Ishikawa (cell line): ENCODE measurements around the gene DEFB116.

Experiments used
- CEBPB ChIP-seq: IDR thresholded peaks from 2 replicates; pipeline ENCODE4 v1.6.1; 2012
- CREB1 ChIP-seq: IDR thresholded peaks from 2 replicates; pipeline ENCODE4 v1.6.1; 2012; ENCODE audit warnings: low read depth
- EGR1 ChIP-seq: IDR thresholded peaks from 2 replicates; pipeline ENCODE4 v1.6.1; 2012
- EP300 ChIP-seq: IDR thresholded peaks from 2 replicates; pipeline ENCODE4 v1.6.1; 2012; ENCODE audit warnings: borderline replicate concordance
- FOXM1 ChIP-seq: IDR thresholded peaks from 2 replicates; pipeline ENCODE4 v1.6.1; 2012; ENCODE audit warnings: low read depth, borderline replicate concordance
- MAX ChIP-seq: IDR thresholded peaks from 2 replicates; pipeline ENCODE4 v1.6.1; 2012
- RAD21 ChIP-seq: IDR thresholded peaks from 2 replicates; pipeline ENCODE4 v1.6.1; 2012; ENCODE audit warnings: low read depth
- REST ChIP-seq: IDR thresholded peaks from 2 replicates; pipeline ENCODE4 v1.6.1; 2012; ENCODE audit warnings: low read depth, mild to moderate bottlenecking
- TAF1 ChIP-seq: IDR thresholded peaks from 2 replicates; pipeline ENCODE4 v1.6.1; 2012; ENCODE audit warnings: low read depth, mild to moderate bottlenecking
- TCF12 ChIP-seq: IDR thresholded peaks from 2 replicates; pipeline ENCODE4 v1.6.1; 2012; ENCODE audit warnings: low read depth
- YY1 ChIP-seq: IDR thresholded peaks from 2 replicates; pipeline ENCODE4 v1.6.1; 2012; ENCODE audit warnings: low read depth
- ZBTB7A ChIP-seq: IDR thresholded peaks from 2 replicates; pipeline ENCODE4 v1.6.1; 2012; ENCODE audit warnings: low read depth

GRCh38 chr20:31278178-31278577, 30.2 kb downstream of the DEFB116 start:
- TF ChIP-seq TAF1, result no peak
- no peak for TF ChIP-seq RAD21
- no peak for TF ChIP-seq MAX
- TF ChIP-seq TCF12, result no peak
- TF ChIP-seq YY1, result no peak
- TF ChIP-seq EP300, result no peak
- no peak for TF ChIP-seq CREB1
- TF ChIP-seq EGR1, result no peak
- no peak for TF ChIP-seq CEBPB
- TF ChIP-seq REST, result no peak
- no peak for TF ChIP-seq ZBTB7A
- TF ChIP-seq FOXM1, result no peak
